ENCODE results near the gene AOPEP. TPM values are rescaled to one million over a fixed set of nuclear protein-coding genes. Genes with fewer than 3 reads are reported as not detected.

Gene AOPEP
- polyA plus RNA-seq, 1 experiment, result 40.0 TPM

DNA sequence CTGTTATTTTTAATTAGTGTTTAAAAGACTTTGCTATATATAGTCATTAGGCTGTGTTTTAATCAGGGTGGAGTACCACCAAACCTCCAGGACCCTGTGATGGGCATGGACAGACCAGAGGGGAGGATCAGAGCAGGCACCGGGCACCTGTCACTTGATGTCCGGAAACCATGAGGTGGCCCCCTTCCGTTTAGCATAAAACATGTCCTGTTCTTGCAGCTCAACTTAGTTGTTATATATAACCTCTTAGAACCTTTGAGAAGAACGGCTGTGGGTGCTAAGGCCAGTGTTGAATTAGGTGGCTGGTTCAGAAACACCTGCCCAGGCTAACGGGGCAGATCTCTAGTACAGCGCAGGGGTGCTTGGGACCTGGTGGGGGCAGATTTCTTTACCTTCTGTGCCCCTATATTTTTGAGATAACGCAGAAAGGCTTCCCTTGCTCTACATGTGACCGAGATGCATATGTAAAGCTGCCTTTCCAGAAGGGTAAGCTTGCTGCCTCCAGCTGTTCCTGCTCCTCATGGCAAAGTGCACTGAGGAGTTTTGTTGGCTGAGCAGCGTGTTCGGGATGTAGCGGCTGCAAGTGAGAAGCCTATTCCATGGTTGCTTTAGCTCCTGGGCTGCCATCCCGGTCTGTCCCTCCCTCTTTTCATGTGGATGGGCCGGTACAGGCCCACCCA lies 335.6 kb downstream of the AOPEP start:
- Histone ChIP-seq H3K4me3 (ENCODE audit: low read depth, low read length) (no peak overlapping the region), H3K9me3 (ENCODE audit: control insufficient read depth, insufficient read depth, low read length) (no peaks in the 10 kb centered on the region; the same call in 1 of the 2 replicates), H3K27ac (ENCODE audit: low read depth, low read length) (no peak overlapping the region), H3K27me3 (ENCODE audit: control insufficient read depth, insufficient read depth, low read length) (no peaks in the 10 kb centered on the region)
- TF ChIP-seq, protein P1, sequence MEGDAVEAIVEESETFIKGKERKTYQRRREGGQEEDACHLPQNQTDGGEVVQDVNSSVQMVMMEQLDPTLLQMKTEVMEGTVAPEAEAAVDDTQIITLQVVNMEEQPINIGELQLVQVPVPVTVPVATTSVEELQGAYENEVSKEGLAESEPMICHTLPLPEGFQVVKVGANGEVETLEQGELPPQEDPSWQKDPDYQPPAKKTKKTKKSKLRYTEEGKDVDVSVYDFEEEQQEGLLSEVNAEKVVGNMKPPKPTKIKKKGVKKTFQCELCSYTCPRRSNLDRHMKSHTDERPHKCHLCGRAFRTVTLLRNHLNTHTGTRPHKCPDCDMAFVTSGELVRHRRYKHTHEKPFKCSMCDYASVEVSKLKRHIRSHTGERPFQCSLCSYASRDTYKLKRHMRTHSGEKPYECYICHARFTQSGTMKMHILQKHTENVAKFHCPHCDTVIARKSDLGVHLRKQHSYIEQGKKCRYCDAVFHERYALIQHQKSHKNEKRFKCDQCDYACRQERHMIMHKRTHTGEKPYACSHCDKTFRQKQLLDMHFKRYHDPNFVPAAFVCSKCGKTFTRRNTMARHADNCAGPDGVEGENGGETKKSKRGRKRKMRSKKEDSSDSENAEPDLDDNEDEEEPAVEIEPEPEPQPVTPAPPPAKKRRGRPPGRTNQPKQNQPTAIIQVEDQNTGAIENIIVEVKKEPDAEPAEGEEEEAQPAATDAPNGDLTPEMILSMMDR (IDR thresholded peaks at IDR 0.05; ENCODE audit: low read depth, low read length), result no peak
- no peak for DNase-seq (ENCODE audit: low read depth, low spot score)
- ChIA-PET CTCF (interaction anchor here (1.6 kb wide), 2 partner anchors 69 to 381 kb away, joined by 5 to 6 read pairs; no protein-coding TSS in a partner anchor), POLR2A (interaction anchor here (0.5 to 0.6 kb wide), 2 partner anchors 158 to 325 kb away, joined by 3 read pairs; no protein-coding TSS in a partner anchor)

DNA sequence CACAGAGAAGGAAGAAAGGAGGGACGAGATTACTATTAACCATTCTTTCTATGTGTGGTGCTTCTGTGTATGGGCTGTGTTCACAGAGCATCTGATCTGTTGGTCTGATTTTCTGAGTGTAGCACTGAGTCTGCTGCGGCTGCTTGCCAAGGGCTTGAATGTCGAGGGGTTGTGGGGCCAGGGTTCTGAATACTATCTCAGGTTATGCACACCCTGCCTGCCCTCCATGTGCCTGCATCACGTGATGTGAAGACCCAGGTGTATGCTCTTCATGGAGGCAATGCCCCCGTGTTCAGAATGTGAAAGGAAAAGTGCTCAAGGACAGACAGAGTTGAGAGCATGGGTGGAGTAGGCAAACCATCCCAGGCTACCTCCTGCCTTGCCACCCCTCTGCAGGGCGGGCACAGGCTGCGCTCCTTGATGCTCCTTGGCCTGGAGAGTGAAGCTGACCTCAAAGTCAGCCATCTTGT lies 336.1 kb downstream of the AOPEP start:
- DNase-seq (ENCODE audit: low read depth, low spot score), result no peak
- TF ChIP-seq, protein P1 (IDR thresholded peaks at IDR 0.05; ENCODE audit: low read depth, low read length), result no peak
- Histone ChIP-seq H3K27me3 (ENCODE audit: control insufficient read depth, insufficient read depth, low read length) (no peaks in the 10 kb centered on the region), H3K4me3 (ENCODE audit: low read depth, low read length) (no peak overlapping the region), H3K27ac (ENCODE audit: low read depth, low read length) (no peak overlapping the region), H3K9me3 (ENCODE audit: control insufficient read depth, insufficient read depth, low read length) (no peaks in the 10 kb centered on the region; the same call in 1 of the 2 replicates)
- ChIA-PET CTCF (interaction anchor here (1.6 kb wide), 1 partner anchor 381 kb away, joined by 6 read pairs; no protein-coding TSS in a partner anchor), POLR2A (interaction anchor here (0.5 to 0.6 kb wide), 2 partner anchors 159 to 326 kb away, joined by 3 read pairs; no protein-coding TSS in a partner anchor)

GRCh38 chr9:95063300-95063699 lies 336.8 kb downstream of the AOPEP start:
- CTCF ChIA-PET, result interaction anchor here (0.7 to 1.2 kb wide), 2 partner anchors 64 to 915 kb away, joined by 3 to 4 read pairs; no protein-coding TSS in a partner anchor

GRCh38 chr9:95065224-95065623 lies 338.7 kb downstream of the AOPEP start:
- TF ChIP-seq, protein P1 (IDR thresholded peaks at IDR 0.05; ENCODE audit: low read depth, low read length), result no peak
- ChIA-PET CTCF (no interaction called here), POLR2A (no interaction called here)
- no peak overlapping the region for H3K27ac ChIP-seq (ENCODE audit: low read depth, low read length)
- no peaks in the 10 kb centered on the region; the same call in 1 of the 2 replicates for H3K9me3 ChIP-seq (ENCODE audit: control insufficient read depth, insufficient read depth, low read length)
- DNase-seq (ENCODE audit: low read depth, low spot score), result no peak
- no peaks in the 10 kb centered on the region for H3K27me3 ChIP-seq (ENCODE audit: control insufficient read depth, insufficient read depth, low read length)
- H3K4me3 ChIP-seq (ENCODE audit: low read depth, low read length), result no peak overlapping the region

More at GRCh38 chr9:95063300-95063699, 336.8 kb downstream of the AOPEP start:
- Histone ChIP-seq H3K27me3 (ENCODE audit: control insufficient read depth, insufficient read depth, low read length) (no peaks in the 10 kb centered on the region), H3K9me3 (ENCODE audit: control insufficient read depth, insufficient read depth, low read length) (no peaks in the 10 kb centered on the region; the same call in 1 of the 2 replicates), H3K4me3 (ENCODE audit: low read depth, low read length) (no peak overlapping the region), H3K27ac (ENCODE audit: low read depth, low read length) (no peak overlapping the region)
- POLR2A ChIA-PET, result no interaction called here
- TF ChIP-seq, protein P1 (IDR thresholded peaks at IDR 0.05; ENCODE audit: low read depth, low read length), result no peak
- no peak for DNase-seq (ENCODE audit: low read depth, low spot score)

GRCh38 chr9:95067057-95067456 lies 340.6 kb downstream of the AOPEP start:
- TF ChIP-seq, protein P1 (IDR thresholded peaks at IDR 0.05; ENCODE audit: low read depth, low read length), result no peak
- Histone ChIP-seq H3K27me3 (ENCODE audit: control insufficient read depth, insufficient read depth, low read length) (no peaks in the 10 kb centered on the region), H3K27ac (ENCODE audit: low read depth, low read length) (no peak overlapping the region), H3K4me3 (ENCODE audit: low read depth, low read length) (no peak overlapping the region), H3K9me3 (ENCODE audit: control insufficient read depth, insufficient read depth, low read length) (no peaks in the 10 kb centered on the region; the same call in 1 of the 2 replicates)
- DNase-seq (ENCODE audit: low read depth, low spot score), result no peak
- POLR2A ChIA-PET, result no interaction called here
- CTCF ChIA-PET, result interaction anchor here (0.6 to 1.4 kb wide), 5 partner anchors 60 to 385 kb away, joined by 3 to 6 read pairs (median 4); no protein-coding TSS in a partner anchor
